GF-D8 (cell line): ENCODE data around the gene C12orf42.

Experiments used
- DNase-seq: peaks from one replicate; lab custom pipeline; 2025; lab: John Stamatoyannopoulos, UW

Gene C12orf42

DNA sequence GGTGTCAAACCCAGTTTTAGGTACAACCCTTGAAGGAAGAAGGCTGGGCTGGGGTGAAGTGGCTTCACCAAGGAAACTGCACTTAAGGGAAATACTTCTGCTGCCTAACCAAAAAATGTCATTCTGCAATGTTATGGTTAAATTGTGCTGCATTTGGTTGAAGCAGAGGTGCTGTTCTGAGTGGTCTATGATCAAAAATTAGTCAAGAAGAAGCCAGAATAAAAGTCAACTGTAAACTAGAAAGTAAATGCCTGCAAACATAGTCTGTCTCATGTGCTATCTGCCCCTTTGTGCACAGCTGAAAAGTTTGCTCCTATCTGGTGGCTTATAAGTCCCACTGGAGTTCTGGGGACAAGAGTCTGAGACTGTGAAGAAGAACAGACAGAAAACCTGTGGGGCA is 158.8 kb downstream of the C12orf42 start:
- DNase-seq: no peak

DNA sequence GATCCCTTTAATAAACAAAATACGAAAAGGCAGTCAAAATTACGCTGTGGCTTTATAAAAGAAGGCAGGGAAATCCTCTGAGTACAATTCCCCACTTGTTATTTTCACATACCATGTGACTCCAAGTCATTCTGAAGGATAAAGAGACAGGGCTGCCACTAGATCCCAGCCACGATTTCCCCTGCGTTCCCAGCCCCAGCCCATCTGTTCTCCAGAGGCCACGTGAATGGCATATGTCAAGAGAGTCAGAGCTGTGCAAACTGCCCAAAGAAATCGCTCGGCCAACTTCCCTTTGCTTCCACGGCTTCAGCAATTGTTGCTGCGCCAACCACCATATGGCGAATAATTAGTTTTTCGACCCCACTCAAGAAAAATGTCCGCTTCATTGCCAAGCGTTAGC is 161.3 kb downstream of the C12orf42 start:
- DNase-seq: no peak

DNA sequence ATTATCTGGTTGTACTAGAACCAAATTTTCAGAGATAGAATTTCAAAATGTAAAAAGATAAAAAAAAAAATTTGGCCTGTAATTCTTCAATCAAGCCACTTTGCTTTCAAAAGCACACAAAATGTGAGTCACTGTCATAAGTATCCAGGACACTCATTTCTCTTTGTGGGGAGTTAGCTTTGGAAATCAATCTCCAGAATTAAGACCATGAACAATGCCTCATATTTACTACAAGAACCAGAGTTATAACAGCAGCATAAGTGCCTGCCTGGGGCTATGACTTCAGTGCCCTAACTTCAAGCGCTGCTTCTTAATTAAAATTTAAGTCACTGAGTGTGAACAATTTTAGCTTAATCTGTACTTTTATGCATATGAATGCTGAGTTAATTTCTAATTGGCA is 162.1 kb downstream of the C12orf42 start:
- no peak for DNase-seq

DNA sequence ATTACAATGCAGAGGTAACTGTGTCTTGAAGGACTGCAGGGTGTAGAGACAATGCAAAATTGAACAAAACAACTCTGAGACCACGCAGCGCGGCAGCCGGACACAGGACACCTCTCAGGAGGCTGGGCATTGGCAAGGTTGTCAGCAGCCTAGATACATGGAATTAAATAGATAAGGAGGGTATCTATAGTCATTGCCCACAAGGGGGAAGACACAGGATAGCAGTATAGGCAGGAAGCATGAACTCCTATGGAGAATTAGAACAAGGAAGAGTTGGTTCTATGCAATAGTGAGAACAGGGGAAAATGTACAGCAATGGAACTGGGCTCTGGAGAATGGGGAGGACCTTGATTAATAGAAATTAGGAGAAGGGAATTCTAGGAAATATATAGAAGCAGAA is 164.1 kb downstream of the C12orf42 start:
- DNase-seq: no peak

DNA sequence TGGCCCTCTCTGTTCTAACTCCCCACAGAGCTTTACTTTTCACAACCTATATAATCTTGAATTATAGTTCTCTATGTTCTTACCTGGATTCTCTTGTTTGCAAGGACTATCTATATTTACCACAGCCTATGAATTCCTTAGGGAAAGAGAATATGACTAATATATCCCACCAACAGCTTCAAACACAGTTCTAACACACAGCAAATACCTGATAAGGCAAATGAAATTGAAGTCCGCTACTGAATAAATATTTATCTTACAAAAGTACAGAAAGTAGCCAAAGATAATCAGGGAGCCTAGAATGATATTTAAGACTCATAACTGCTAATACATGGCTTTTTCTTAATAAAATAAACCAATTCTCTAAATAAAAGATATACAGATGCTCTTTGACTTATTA is 165.1 kb downstream of the C12orf42 start:
- DNase-seq: no peak

DNA sequence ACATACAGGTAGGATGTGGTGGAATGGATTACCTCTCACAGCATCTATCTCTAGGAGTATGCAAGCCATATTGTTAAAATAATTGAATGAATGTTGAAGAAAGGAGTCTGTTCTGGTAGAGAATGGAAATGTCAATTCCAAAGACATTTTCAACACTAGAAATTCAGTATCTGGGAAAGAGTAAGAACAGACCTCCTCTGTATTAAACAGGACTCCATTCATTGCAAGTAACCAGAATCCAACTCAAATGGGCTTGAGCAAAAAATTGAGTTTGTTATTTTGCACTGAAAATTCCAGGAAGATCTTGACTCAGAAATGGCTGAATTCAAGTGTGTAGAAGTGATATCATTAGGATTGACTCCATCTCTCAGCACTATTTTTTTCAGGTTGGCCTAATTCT is 168.1 kb downstream of the C12orf42 start:
- DNase-seq: no peak

DNA sequence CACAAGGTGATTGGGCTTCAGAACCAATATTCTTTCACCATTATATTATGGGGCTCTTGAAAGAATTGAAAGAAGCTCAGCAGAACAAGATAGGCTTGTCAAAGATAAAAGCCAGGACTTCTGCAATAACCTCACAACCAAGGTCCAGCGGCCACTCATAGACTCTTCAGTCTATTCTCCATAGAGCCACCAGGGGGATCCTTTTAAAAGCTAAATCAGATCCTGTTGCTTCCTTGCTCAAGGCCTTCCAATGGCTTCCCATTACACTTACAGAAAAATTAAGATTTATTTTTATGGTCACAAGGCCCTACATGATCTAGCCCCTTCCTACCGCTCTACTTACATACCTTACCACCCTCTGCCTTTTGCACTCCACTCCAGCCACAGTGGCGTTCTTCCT is 169.6 kb downstream of the C12orf42 start:
- no peak for DNase-seq

DNA sequence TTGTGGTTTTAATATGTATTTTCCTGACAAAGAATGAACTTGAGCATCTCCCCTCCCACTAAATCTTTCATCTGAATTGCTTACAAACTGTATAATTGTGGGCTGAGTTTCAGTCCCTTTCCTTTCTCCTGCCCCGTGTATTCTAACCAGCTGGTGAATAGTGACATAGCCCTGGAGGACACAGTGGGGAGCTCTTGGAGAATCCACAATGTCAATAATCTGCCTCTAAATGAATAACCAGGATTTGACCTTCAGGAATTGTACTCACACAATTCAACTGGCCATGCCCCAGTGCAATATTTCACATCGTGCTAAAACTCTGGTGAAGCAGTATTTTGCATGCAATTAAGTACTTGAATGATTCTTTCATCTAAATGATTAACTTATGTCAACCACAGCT is 177.2 kb downstream of the C12orf42 start:
- no peak for DNase-seq

DNA sequence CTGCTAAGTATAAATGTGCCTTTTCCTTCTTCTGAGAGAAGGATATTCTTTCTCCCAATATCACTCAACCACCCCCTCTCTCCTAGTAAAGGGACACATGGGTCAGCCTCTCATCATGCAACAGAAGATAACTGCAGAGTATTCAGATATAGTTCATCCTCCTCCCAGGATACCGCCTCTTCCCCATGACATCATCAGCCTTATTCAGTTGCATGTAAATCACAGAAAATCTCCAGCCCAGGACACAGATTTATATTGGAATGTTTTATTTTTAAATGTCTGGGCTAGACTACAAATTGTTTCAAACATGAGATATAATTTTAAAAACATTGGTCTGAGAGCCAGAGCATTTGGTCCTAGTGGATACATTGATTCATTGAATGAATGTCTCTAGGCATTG is 178.5 kb downstream of the C12orf42 start:
- no peak for DNase-seq

DNA sequence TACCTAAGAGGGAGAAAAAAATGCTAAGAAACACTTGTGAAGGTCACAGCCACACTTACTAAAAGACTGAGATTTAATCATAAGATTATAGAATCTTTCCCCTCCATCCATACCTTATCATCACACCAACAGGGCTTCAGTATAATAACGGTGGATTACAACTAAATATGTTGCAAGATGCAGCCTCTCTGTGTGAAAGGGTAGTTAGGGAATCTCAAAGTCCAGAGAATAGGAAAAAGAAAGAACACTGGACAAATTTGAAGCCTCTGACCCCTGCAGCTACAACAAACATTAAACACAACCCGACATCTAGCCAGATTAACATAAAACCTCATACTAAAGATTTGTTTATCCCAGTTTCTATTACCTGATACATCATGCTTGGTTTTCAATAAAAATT is 181.0 kb downstream of the C12orf42 start:
- no peak for DNase-seq

DNA sequence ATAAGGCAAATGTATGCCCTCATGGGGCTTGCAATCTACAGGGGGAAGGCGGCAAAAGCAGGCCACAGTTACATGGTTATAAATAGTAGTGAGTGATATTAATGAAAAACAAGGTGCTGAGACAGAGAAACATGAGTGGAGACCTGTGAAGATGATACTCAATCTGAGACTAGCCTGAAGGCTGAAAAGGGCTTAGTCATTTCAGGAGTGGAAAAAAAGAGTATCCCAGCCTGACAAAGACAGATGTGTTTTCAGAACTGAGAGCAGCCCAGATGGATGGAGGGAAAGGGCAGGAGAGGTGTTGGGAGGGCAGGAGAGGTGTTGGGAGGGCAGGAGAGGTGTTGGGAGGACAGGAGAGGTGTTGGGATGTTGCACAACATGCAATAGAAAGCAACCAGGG is 181.9 kb downstream of the C12orf42 start:
- no peak for DNase-seq

DNA sequence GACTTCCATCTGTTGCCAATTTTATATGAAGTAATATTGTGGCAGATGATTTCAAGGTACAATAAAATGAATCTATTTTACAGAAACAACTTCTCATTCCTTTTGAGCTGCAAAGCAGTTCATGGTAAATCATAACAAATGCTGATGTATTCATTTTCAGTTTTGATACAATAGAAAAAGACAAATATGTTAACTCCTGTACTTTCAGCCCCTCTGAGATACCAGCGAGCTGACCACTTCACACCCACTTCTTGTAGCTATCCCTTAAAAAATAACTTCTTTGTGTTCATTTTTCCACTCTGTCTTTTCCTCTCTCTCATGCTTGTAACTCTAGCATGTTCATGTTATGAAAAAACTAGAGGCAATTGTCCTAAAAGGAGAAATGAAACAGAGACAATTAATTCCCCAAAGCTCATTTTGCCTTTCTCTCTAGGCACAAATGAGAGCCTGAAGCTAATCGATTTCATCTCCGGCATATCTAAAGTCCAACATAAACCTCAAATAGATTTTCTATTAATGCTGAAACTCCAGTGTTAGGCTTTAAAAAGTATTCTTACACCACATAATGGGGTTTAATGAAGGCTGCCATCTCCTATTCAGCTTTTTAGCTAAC is 182.9 kb downstream of the C12orf42 start:
- DNase-seq: no peak

DNA sequence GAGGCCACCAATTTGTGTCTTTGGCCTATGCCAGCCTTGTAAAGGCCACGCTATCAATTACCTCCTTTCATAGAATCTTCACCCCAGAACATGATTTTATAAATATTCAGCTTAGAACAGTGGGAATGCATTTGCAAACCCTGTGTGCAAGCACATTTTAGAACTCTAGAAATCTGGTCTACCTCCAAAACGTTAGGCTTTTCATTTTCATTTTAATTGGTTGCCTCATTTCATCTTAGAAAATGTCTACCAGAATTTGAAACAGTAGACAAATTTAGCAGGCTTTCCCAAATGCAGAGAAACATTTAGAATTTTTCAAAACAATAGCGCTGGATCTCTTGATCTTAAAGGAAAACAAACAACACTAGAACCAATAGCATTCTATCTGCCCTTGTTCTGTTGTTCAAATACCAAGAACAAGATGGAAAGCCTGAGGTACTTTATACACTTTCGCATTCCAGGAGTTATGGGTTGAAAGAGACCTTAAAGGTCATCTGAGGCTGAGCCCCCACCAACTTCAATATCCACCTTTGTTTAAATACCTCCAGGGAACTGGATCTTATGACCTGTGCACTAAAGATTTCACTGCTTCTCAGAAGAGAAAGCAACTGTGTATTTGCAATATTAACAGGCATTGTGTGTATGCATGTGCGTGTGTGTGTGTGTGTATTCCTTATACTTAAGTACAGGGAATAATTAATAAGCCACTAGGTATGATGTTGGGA is 185.1 kb downstream of the C12orf42 start:
- no peak for DNase-seq

DNA sequence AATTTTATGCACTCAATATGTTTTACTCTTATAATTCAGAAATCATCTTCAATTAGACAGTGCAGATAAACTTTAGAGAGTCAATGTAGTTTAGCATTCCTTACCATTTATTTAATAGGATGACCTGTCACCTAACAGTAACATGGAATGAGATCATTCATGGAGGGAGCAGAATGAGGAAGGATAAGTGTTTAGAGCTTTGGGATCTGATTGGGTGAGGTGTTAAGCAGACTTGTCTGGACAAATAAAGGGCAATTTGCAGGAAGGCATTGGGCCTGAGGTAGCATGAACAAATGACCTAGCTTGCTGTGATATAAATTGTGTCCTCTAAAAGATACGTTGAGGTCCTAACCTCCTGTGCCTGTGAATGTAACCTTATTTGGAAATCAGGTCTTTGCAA is 187.4 kb downstream of the C12orf42 start:
- DNase-seq: no peak

DNA sequence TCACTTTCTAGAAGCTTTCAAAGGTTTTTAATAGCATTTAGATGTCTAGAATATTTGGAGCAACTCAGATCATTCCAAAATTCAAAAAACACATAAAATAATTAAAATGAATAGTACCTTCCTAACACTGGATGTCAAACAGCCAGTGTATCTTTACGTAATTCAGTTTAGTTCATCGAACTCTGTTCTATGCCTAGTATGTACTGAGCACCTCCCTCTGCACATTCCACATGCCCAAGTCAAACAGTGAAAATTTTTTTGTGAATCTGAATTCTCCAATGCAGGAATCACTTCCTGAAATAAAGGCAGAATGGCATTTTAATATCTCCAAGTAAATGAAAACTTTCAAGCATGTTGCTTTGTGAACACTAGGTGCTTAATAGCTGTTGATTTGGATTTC is 192.3 kb downstream of the C12orf42 start:
- DNase-seq: no peak

DNA sequence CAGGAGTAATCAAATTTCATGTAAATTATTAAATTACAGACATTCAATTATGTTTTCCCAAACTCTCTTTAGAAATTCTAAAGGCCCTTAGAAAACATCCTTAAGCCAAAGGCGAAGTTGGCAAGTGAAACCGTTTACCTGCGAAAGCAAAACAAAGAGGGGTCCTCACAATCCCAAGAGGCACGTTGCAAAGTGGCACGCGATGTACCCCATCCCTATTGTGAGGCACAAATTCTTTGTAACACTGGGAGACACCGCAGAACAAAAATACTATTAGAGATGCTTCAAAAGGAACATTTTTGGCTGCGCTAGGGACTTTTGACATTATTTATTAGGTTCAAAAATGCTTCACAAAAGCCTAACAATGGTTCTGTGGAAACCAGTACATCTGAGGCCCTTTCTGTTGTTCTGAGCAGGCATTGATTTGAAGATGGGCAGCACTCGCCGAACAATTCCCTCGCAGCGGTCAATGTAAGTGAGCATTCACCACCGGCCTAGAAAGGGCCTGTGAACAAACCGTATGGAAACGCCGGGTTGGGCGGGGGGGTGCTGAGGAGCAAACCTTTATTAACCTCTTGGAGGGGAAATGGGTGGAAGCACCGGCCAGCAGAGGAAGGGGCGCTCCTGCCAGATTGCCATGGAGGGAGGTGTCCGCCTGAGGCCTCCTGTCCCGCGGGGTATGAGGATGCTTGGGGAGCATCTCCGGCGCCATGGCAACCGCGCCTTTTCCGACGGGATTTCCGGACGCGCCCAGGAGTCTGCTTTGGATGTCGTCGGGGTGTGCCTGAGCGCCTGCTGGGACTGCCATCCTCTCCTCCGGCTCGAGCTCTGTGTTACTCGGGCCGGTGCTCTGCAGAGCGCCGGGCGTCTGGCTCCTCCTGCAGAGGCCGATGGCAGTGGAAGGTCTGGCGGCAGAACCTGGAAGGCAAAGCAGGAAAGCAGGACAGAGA is 193.9 kb downstream of the C12orf42 start:
- no peak for DNase-seq

DNA sequence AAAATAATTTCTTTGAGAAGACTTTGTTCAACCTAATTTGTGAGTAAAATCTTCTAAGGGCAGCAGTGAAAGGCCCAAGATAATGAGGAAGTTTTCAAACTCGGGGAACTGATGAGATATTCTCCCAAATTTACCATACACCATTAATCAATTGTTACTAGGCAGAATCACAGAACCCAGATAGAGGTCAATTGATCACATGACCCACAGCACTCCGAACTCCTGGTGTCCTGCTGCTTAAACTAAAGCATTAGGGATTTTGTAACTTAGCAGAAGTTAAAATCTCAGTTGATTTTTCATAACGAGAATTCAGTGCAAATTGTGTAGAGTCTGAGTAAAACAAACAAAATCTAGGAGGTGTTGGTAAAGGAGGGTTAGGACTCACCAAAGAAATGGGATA is 207.8 kb downstream of the C12orf42 start:
- no peak for DNase-seq

DNA sequence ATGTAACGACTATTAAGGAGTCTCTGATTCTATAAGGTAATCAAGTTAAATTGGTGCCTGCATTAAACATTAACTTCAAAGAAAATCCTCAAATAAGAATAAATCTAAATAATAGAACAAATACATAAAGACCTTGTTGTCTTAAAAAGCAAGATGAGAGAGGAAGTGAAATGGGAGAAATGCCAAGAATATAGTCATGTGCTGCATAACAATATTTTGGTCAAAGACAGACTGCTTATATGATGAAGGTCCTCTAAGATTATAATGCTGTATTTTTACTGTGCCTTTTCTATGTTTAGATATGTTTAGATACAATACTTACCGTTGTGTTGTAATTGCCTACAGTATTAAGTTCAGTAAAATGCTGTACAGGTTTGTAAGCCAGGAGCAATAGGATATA is 213.6 kb downstream of the C12orf42 start:
- no peak for DNase-seq

DNA sequence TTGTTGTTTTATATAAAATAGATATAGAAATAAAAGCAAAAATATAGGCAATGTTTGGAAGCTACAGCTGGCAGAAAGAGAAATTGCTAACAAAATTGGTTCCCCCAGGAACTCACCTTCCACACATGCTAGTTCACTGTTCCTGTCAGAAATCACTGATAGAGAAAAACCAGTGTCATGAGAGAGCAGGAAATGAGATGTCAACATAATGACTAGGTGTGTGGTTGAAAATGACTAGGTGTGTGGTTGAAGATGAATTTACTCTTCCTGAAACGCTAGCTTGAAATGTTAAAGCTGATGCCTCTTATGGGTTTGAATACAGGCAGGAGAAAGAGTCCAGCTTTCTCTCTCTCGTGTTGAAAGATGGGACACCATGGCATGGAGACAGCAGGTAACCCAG is 216.3 kb downstream of the C12orf42 start:
- no peak for DNase-seq

DNA sequence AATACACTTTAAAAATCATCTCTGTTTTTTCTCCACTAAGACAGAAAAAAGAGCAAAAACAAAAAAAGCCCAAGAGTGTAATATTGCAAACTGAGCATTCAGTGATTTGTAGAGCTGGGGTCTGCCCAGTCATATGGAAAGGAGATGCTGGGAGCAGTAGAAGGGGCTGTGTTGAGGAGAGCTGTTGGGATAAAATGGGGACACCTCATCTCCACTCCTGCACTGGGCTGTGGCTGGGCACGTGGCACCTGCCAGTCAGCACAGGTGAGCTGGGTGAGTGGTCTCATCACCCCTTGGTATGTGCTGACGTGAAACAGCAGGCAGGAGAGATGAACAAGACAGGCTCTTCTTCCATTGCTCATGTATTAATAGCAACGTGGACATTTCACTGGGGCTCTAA is 217.4 kb downstream of the C12orf42 start:
- DNase-seq: no peak

DNA sequence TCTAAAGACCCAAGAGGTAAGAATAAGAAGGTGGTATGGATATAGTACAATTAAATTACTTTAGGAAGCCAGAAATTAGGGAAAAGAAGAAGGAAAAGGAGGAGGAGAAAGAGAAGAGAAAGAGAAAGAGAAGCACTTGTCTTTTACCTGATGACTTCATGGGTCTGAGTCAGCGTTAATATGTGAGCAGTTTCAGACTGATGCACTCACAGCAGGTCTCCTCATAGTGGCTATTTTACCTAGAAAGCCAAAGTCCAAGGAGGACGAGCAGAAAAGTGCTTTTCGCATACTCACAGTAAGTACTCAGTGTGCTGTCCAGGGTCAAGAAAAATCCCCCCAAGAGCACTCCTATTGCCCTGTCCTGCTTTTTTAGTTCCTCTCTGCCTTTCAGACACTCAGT is 222.1 kb downstream of the C12orf42 start:
- no peak for DNase-seq

DNA sequence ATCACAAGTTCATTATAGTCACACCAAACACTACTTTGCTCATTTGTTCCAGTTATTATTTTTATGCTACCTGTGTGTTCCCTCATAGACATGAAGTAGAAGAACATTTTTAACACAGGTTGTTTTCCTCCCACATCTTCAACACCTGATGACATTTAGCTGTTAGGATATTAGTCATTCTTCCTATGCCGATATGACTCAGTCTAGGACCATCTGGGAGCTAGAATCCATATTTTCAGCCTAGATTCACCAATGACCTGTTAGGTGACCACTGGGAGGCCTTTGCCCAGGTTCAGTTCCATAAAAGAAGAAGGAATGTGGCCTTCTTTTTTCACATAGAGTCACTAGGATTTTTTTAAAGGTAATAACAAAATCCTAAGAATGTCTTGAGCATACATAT is 222.8 kb downstream of the C12orf42 start:
- no peak for DNase-seq

DNA sequence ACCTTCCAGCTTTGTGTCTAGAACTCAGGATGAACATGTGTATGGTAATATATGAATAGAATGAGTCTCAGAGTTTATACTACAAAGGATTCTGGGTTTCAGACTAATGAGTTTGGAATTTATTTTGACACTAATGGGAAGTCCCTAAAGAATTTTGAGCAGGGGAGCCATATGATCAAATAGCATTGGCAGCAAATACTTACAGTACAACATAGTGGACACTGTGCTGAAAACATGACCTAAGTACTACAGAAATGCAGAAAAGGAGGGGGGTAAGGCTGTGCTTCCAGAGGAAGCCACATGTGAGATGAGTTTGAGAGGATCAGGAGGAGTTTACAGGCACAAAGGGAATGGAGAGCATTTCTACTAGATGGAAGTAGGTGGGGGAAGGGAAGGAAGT is 225.8 kb downstream of the C12orf42 start:
- DNase-seq: no peak
